ENCODE measurements around the gene NME9. TPM values are rescaled to one million over a fixed set of nuclear protein-coding genes. Genes with fewer than 3 reads are reported as not detected.

The NME9 gene
- total RNA-seq, 2 experiments from 2014 or later: 0.80 TPM; not detected in 1

DNA sequence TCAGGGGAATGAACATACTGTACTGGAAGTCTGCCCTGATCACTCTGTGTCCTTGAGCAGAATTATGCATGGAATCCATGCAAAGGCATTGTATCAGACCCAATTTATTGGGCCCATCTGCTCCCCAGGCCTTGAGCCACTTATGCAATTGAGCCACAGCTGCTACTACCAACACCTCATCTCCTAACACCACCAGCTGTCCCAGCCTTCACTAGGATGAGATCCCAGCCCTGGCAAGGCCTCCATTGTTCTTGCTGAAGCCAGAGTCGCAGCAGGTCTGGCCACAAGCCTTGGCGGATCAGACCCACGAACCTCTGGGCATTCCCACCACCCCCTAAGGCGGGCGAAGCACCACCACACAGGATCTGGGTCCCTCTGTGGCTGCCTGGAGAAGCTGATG is 9.2 kb upstream of the NME9 start:
- Histone ChIP-seq H3K36me3 (ENCODE audit: insufficient read depth, low read length) (no peaks in the 10 kb centered on the region), H3K4me1 (ENCODE audit: insufficient read depth, low read length) (no peaks in the 10 kb centered on the region), H3K9me3 (ENCODE audit: control insufficient read depth in 1 of 2, insufficient read depth in 1 of 2, low read length in 2 of 2) (no peaks in the 10 kb centered on the region), H3K27me3 (ENCODE audit: control insufficient read depth in 1 of 2, insufficient read depth in 2 of 2, low read length in 2 of 2) (no peaks in the 10 kb centered on the region), H3K27ac (ENCODE audit: low read depth in 1 of 2, low read length in 2 of 2) (no peak overlapping the region), H3K4me3 (ENCODE audit: low read length) (no peak overlapping the region)
- H3K4me3 Mint-ChIP-seq: no peak overlapping the region
- TF ChIP-seq, protein P1, sequence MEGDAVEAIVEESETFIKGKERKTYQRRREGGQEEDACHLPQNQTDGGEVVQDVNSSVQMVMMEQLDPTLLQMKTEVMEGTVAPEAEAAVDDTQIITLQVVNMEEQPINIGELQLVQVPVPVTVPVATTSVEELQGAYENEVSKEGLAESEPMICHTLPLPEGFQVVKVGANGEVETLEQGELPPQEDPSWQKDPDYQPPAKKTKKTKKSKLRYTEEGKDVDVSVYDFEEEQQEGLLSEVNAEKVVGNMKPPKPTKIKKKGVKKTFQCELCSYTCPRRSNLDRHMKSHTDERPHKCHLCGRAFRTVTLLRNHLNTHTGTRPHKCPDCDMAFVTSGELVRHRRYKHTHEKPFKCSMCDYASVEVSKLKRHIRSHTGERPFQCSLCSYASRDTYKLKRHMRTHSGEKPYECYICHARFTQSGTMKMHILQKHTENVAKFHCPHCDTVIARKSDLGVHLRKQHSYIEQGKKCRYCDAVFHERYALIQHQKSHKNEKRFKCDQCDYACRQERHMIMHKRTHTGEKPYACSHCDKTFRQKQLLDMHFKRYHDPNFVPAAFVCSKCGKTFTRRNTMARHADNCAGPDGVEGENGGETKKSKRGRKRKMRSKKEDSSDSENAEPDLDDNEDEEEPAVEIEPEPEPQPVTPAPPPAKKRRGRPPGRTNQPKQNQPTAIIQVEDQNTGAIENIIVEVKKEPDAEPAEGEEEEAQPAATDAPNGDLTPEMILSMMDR (IDR thresholded peaks at IDR 0.05): no peak
- H3K9me3 Mint-ChIP-seq: peaks cover 3% of the 10 kb centered on the region
- DNase-seq (no peak), ATAC-seq (ENCODE audit: poor library complexity) (no peak)
- no peaks in the 10 kb centered on the region for H3K27me3 Mint-ChIP-seq
- ChIA-PET CTCF (interaction anchor here (0.5 kb wide), 1 partner anchor 30 kb away, joined by 4 read pairs; no protein-coding TSS in a partner anchor), POLR2A (no interaction called here)
- H3K36me3 Mint-ChIP-seq (ENCODE audit: low read depth): no peaks in the 10 kb centered on the region
- intact Hi-C loops (cut with DNase I, micrococcal nuclease): loop anchor here (10.0 kb wide), 3 partner anchors 256 to 1006 kb away; partner anchors contain the start of genes CEP70 (in 1 of the 2) and MRPS22 (in 1 of the 2)
- no peak overlapping the region for H3K27ac Mint-ChIP-seq
- H3K4me1 Mint-ChIP-seq (ENCODE audit: low read depth): no peaks in the 10 kb centered on the region

DNA sequence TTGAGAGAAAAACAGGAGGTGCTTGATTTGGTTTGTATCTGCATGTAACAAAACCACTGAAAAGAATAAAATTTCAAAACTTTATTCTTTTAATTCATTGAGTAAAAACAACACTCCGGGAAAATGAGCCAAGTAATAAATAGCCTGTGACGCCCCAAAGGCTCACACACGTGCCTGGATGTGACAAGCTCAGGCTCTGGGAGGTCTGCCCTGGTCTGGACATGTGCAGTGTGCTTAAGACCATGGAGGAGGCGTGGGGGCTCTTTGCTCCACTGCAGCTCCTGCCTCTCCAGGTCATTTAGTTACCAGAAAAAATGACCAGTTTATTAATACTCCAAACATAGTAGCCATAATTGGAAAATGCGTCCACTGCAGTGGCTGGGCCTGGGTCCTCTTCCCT is 8.6 kb upstream of the NME9 start:
- ChIA-PET CTCF (no interaction called here), POLR2A (no interaction called here)
- Histone ChIP-seq H3K27ac (ENCODE audit: low read depth in 1 of 2, low read length in 2 of 2) (no peak overlapping the region), H3K4me1 (ENCODE audit: insufficient read depth, low read length) (no peaks in the 10 kb centered on the region), H3K27me3 (ENCODE audit: control insufficient read depth in 1 of 2, insufficient read depth in 2 of 2, low read length in 2 of 2) (no peaks in the 10 kb centered on the region), H3K9me3 (ENCODE audit: control insufficient read depth in 1 of 2, insufficient read depth in 1 of 2, low read length in 2 of 2) (no peaks in the 10 kb centered on the region), H3K36me3 (ENCODE audit: insufficient read depth, low read length) (no peaks in the 10 kb centered on the region), H3K4me3 (ENCODE audit: low read length) (no peak overlapping the region)
- H3K36me3 Mint-ChIP-seq (ENCODE audit: low read depth): no peaks in the 10 kb centered on the region
- DNase-seq: no peak
- TF ChIP-seq, protein P1 (IDR thresholded peaks at IDR 0.05): no peak
- H3K4me1 Mint-ChIP-seq (ENCODE audit: low read depth): no peaks in the 10 kb centered on the region
- H3K27ac Mint-ChIP-seq: no peak overlapping the region
- no peak for ATAC-seq (ENCODE audit: poor library complexity)
- no peak overlapping the region for H3K4me3 Mint-ChIP-seq
- H3K27me3 Mint-ChIP-seq: no peaks in the 10 kb centered on the region
- H3K9me3 Mint-ChIP-seq: peaks cover 3% of the 10 kb centered on the region
- intact Hi-C loops (cut with DNase I, micrococcal nuclease): loop anchor here (10.0 kb wide), 3 partner anchors 257 to 1007 kb away; partner anchors contain the start of genes CEP70 (in 1 of the 2) and MRPS22 (in 1 of the 2)

DNA sequence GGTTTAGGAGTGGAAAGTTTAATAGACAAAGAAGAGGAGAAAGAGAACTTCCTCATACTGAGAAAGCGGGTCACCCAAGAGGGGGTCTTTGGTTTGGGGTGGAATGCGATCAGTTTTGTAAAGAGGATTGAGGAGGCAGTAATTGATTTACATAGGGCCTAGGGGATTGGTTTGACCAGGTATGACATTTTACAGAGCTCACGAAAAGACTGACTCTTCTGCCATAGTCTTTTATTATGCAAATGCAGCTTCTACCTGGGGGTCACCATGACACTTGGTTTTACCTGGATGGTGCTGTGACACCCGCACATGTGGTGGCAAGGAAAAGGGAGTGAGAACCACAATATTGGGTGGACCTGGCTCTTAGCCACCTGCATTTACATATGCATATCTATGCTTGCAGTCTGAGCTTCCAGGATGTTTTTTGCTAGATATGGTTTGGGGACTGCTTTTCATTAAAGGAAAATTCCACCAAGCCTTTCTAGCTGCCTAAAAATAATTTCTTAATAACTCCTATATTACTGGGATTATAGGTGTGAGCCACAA is 6.9 kb upstream of the NME9 start:
- POLR2A ChIA-PET: interaction anchor here (0.9 kb wide), 1 partner anchor 162 kb away, joined by 3 read pairs; the partner anchor contains the start of gene DBR1
- no peaks in the 10 kb centered on the region for H3K9me3 Mint-ChIP-seq
- no peak for DNase-seq
- H3K9me3 ChIP-seq (ENCODE audit: control insufficient read depth in 1 of 2, insufficient read depth in 1 of 2, low read length in 2 of 2): no peaks in the 10 kb centered on the region
- no peak overlapping the region for H3K4me3 Mint-ChIP-seq
- no peak overlapping the region for H3K27ac ChIP-seq (ENCODE audit: low read depth in 1 of 2, low read length in 2 of 2)
- no peak overlapping the region for H3K27ac Mint-ChIP-seq
- no peaks in the 10 kb centered on the region for H3K36me3 Mint-ChIP-seq (ENCODE audit: low read depth)
- no peak for ATAC-seq (ENCODE audit: poor library complexity)
- no peaks in the 10 kb centered on the region for H3K27me3 ChIP-seq (ENCODE audit: control insufficient read depth in 1 of 2, insufficient read depth in 2 of 2, low read length in 2 of 2)
- no peaks in the 10 kb centered on the region for H3K36me3 ChIP-seq (ENCODE audit: insufficient read depth, low read length)
- TF ChIP-seq, protein P1 (IDR thresholded peaks at IDR 0.05): no peak
- peaks cover 4% of the 10 kb centered on the region for H3K4me1 Mint-ChIP-seq (ENCODE audit: low read depth)
- no peak overlapping the region for H3K4me3 ChIP-seq (ENCODE audit: low read length)
- no peaks in the 10 kb centered on the region for H3K4me1 ChIP-seq (ENCODE audit: insufficient read depth, low read length)
- CTCF ChIA-PET: no interaction called here
- intact Hi-C loops (cut with DNase I, micrococcal nuclease): loop anchor here (10.0 kb wide), 3 partner anchors 258 to 1008 kb away; partner anchors contain the start of genes CEP70 (in 1 of the 2) and MRPS22 (in 1 of the 2)
- no peaks in the 10 kb centered on the region for H3K27me3 Mint-ChIP-seq

All from CD4-positive, alpha-beta T cell (primary cell).